Small intestine (tissue), 4 donors: ENCODE results near the gene TRNAU1AP. TPM values are rescaled to one million over a fixed set of nuclear protein-coding genes. Genes with fewer than 3 reads are reported as not detected.

ENCODE experiments used
- polyA plus RNA-seq, 4 donors: library from polyadenylated mRNA; stranded (reverse) in 3 of 4; unstranded in 1 of 4; fragments of 200-250 nt in 3 of 4; fragments of 120-200 nt in 1 of 4; gene quantifications; one replicate each; pipeline versions ENCODE4 v1.2.1 to v1.2.3, GENCODE V29; 2013
- donor health status: healthy with polysubstance abuse.
- donor health status: Bipolar disorder and iron deficiency.
- donor health status: healthy.

Gene TRNAU1AP
- polyA plus RNA-seq, 4 donors, result 16.3 to 25.9 (median 21.3) TPM

Other genes with a start within 250 kb of the TRNAU1AP start
- gene MED18, start 224.0 kb upstream of the TRNAU1AP start, polyA plus RNA-seq, result 10 to 100 TPM; 24.6 to 39.4 (median 28.3) TPM
- gene PHACTR4, start 183.3 kb upstream of the TRNAU1AP start, polyA plus RNA-seq, result 10 to 100 TPM; 15.9 to 39.1 (median 26.0) TPM
- gene RCC1, start 47.0 kb upstream of the TRNAU1AP start, polyA plus RNA-seq, result 10 to 100 TPM; 31.1 to 69.5 (median 36.6) TPM
- gene RAB42, start 39.2 kb downstream of the TRNAU1AP start, polyA plus RNA-seq, result 10 to 100 TPM in 1 of 4 donors, 1 to 10 TPM in 3; 1.7 to 28.1 (median 4.8) TPM
- 10 to 100 TPM; 18.9 to 32.7 (median 28.9) TPM for gene TAF12, start 90.0 kb downstream of the TRNAU1AP start, polyA plus RNA-seq
- not detected for gene RNU11, start 95.5 kb downstream of the TRNAU1AP start, polyA plus RNA-seq
- 10 to 100 TPM in 1 of 4 donors, 1 to 10 TPM in 3; 2.5 to 13.7 (median 6.0) TPM for gene GMEB1, start 115.7 kb downstream of the TRNAU1AP start, polyA plus RNA-seq
- 10 to 100 TPM; 39.1 to 59.0 (median 43.8) TPM for gene YTHDF2, start 183.9 kb downstream of the TRNAU1AP start, polyA plus RNA-seq